GM12878 (cell line): ENCODE results near the gene TIMM9. TPM values are rescaled to one million over a fixed set of nuclear protein-coding genes. Genes with fewer than 3 reads are reported as not detected.

Experiments
- ATAC-seq: fragments of 200-7000 bp; cut with Tn5 transposase; 3 replicates; pipeline ENCODE4 v1.9.1; 2020; ENCODE audit warnings: mild to moderate bottlenecking, moderate library complexity
- BruUV-seq: library from RNA; stranded (reverse); fragments of 400-500 nt; replicated peaks from 2 replicates; lab custom pipeline; 2021; lab: Mats Ljungman, UMichigan
- CTCF ChIA-PET: fragments of 300-600 bp; sonication (Branson Sonifier 250); formaldehyde crosslinking; extraction: SDS; loops from one replicate; lab custom pipeline; 2021; ENCODE audit warnings: inconsistent platforms; lab: Yijun Ruan, JAX
- POLR2A ChIA-PET: fragments of 350-600 bp; formaldehyde crosslinking; extraction: SDS; loops from one replicate; lab custom pipeline; 2021; ENCODE audit warnings: inconsistent platforms; lab: Charles Lee
- RAD21 ChIA-PET: fragments of 300-600 bp; sonication (Branson Sonifier 250); formaldehyde crosslinking; loops from one replicate; lab custom pipeline; 2023; ENCODE audit warnings: antibody characterized with exemption; ENCODE audit not compliant: unreplicated experiment; lab: Charles Lee
- SMC1A ChIA-PET: fragments of 300-600 bp; sonication (Branson Sonifier 250); formaldehyde crosslinking; loops from one replicate; lab custom pipeline; 2023; ENCODE audit not compliant: unreplicated experiment, uncharacterized antibody; lab: Charles Lee
- DNase-seq: peaks from one replicate; pipeline ENCODE4 v3.0.0-alpha.2; 2011; ENCODE audit warnings: low read depth, low spot score
- FAIRE-seq: peaks from 3 replicates; lab custom pipeline; 2011; peaks lifted over from hg19 to GRCh38; lab: Jason Lieb, UNC
- H2AFZ ChIP-seq: 2 replicates; pipeline ENCODE4 v1.6.0; 2011; ENCODE audit warnings: low read depth, low read length, control low read depth; ENCODE audit not compliant: control insufficient read depth
- H3K27ac ChIP-seq: 2 replicates; pipeline ENCODE4 v1.5.1; 2011; ENCODE audit warnings: control low read depth; ENCODE audit not compliant: control insufficient read depth, insufficient read depth
- H3K27me3 ChIP-seq, 2 experiments: replicated peaks in 1 of 2; 2 replicates each; pipeline versions ENCODE4 v1.6.0 to v1.6.1; 2011; ENCODE audit warnings: low read length in 1 of 2; ENCODE audit not compliant: control insufficient read depth in 2 of 2, insufficient read depth in 2 of 2
- H3K36me3 ChIP-seq, 2 experiments: 2 replicates each; pipeline ENCODE4 v1.5.1; 2011; ENCODE audit warnings: low read length in 1 of 2; ENCODE audit not compliant: control insufficient read depth in 2 of 2, insufficient read depth in 2 of 2
- H3K4me1 ChIP-seq: 2 replicates; pipeline ENCODE4 v1.6.1; 2011; ENCODE audit warnings: mild to moderate bottlenecking, low read length, moderate library complexity, mixed read lengths; ENCODE audit not compliant: control insufficient read depth, insufficient read depth
- H3K4me2 ChIP-seq: 2 replicates; pipeline ENCODE4 v1.6.0; 2011; ENCODE audit warnings: control low read depth; ENCODE audit not compliant: control insufficient read depth, insufficient read depth
- H3K4me3 ChIP-seq: fragments of 200-600 bp; sonication (generic); 2 replicates; pipeline ENCODE4 v1.5.1; 2016
- H3K79me2 ChIP-seq: 2 replicates; pipeline ENCODE4 v1.6.0; 2011; ENCODE audit warnings: low read length; ENCODE audit not compliant: control insufficient read depth, insufficient read depth
- H3K9ac ChIP-seq: 2 replicates; pipeline ENCODE4 v1.8.0; 2011; ENCODE audit warnings: low read length, control low read depth, mixed read lengths; ENCODE audit not compliant: control insufficient read depth, insufficient read depth
- H3K9me3 ChIP-seq: replicated peaks from 3 replicates; pipeline ENCODE4 v1.5.1; 2011; ENCODE audit warnings: mild to moderate bottlenecking, low read length; ENCODE audit not compliant: control insufficient read depth, insufficient read depth
- H4K20me1 ChIP-seq: 2 replicates; pipeline ENCODE4 v1.6.0; 2011; ENCODE audit not compliant: control insufficient read depth, insufficient read depth
- CUX1 ChIP-seq: IDR thresholded peaks from 2 replicates; pipeline ENCODE4 v1.6.1; 2012; ENCODE audit warnings: improper control_type of control experiment, low read depth, low read length; ENCODE audit not compliant: insufficient replicate concordance
- FOXM1 ChIP-seq: IDR thresholded peaks from 2 replicates; pipeline ENCODE4 v1.6.1; 2012; ENCODE audit warnings: low read depth, mild to moderate bottlenecking, inconsistent platforms, low read length, moderate library complexity
- SMAD1 ChIP-seq: fragments of 450-650 bp; IDR thresholded peaks from 2 replicates; pipeline ENCODE4 v1.6.1; 2018; ENCODE audit warnings: mild to moderate bottlenecking, low read depth; ENCODE audit not compliant: partially characterized antibody
- WGBS: methylation state at CpG from one replicate; pipeline ENCODE4 v1.1.6; 2016; ENCODE audit warnings: low lambda C conversion rate; ENCODE audit not compliant: insufficient replicate concordance, insufficient coverage; ENCODE audit errors: missing lambda C conversion rate; 5-methylcytosine and 5-hydroxymethylcytosine counted together
- in situ Hi-C: fragments of 300-500 bp; cut with MboI; formaldehyde crosslinking; loops from 9 replicates; pipeline ENCODE4 v1.14.3; 2018; ENCODE audit warnings: mixed read lengths
- intact Hi-C: fragments of 100-400 bp; cut with micrococcal nuclease; formaldehyde crosslinking; loops from one replicate; pipeline ENCODE4 v1.14.2; 2022; ENCODE audit not compliant: unreplicated experiment
- polyA plus RNA-seq, 11 experiments: library from polyadenylated mRNA; depleted of rRNA in 4 of 11; unstranded in 6 of 11; stranded (reverse) in 5 of 11; fragments of >200 nt; fragmentation: Nextera tagmentation in 4 of 11; fragmentation: Illumina TruSeq in 1 of 11; extraction: Ambion mirVana in 4 of 11; extraction: Trizol in 1 of 11; gene quantifications; 1 replicate in 1 of 11; 2 replicates in 10 of 11; pipeline versions ENCODE4 v1.2.1 to v1.2.3, GENCODE V29; 2011 to 2016; ENCODE audit warnings: inconsistent platforms in 2 of 11, missing spikeins in 2 of 11, low read depth in 1 of 11
- total RNA-seq, 4 experiments: library from RNA; depleted of rRNA in 3 of 4; stranded (reverse); fragments of >200 nt in 3 of 4; fragmentation: Illumina TruSeq in 1 of 4; extraction: Trizol in 1 of 4; gene quantifications; 2 replicates each; pipeline versions ENCODE4 v1.2.1 to v1.2.3, GENCODE V29; 2013 to 2021

TIMM9 gene
- total and polyA plus RNA-seq, 10 of the 15 experiments (the other 5 are each of a cell fraction or from before 2014, with no cell fraction given), result 36.6 to 116 (median 62.0) TPM

GRCh38 chr14:58376791-58377190 lies 50.5 kb downstream of the TIMM9 start (continued):
- no peak for TF ChIP-seq CUX1

- ChIA-PET SMC1A (no interaction called here), CTCF (no interaction called here), POLR2A (no interaction called here), RAD21 (no interaction called here)
- BruUV-seq, result no TSS peak
- Histone ChIP-seq H4K20me1 (no peaks in the 10 kb centered on the region), H3K4me2 (no peak overlapping the region), H3K4me1 (no peaks in the 10 kb centered on the region), H3K9me3 (no peaks in the 10 kb centered on the region), H2AFZ (no peak overlapping the region), H3K27me3 (no peaks in the 10 kb centered on the region), H3K36me3 (peaks cover 3 to 6% of the 10 kb centered on the region in 2 experiments; a peak in 3 of 4 replicates), H3K79me2 (no peaks in the 10 kb centered on the region), H3K9ac (no peak overlapping the region), H3K27ac (no peak overlapping the region), H3K4me3 (no peak overlapping the region)
- ATAC-seq, result no peak
- DNase-seq, result no peak
- intact Hi-C loops, result no loop called here
- in situ Hi-C loops, result no loop called here
- TF ChIP-seq SMAD1, result no peak
- no peak for TF ChIP-seq FOXM1
- FAIRE-seq, result no peak
- WGBS, result 100% methylated on average over 1 of the region's 1 CpG
These were observed 58.4 kb downstream of the TIMM9 start for GRCh38 chr14:58368956-58369355.
